ENCODE data around the gene UBE3D. TPM values are rescaled to one million over a fixed set of nuclear protein-coding genes. Genes with fewer than 3 reads are reported as not detected.

Gene UBE3D
- total RNA-seq, 1 donor from 2014 or later: 12.1 TPM

DNA sequence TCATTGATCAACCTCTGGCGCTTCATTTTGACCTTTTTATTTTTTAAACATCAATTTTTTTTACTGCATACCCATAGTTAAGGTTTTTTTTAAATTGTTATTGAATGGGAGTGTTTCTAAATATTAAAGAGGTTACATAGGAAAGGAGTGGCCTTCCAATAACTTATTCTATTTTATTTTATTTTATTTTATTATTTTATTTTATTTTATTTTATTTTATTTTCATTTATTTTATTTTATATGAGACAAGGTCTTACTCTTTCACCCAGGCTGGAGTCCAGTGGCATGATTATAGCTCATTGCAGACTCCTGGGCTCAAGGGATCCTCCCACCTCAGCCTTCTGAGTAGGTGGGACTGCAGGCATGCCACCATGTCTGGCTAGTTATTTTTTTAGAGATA is 32.0 kb upstream of the UBE3D start:
- TF ChIP-seq CTCF (IDR thresholded peaks at IDR 0.05; ENCODE audit: unreplicated experiment): no peak
- no peak overlapping the region for H3K4me3 Mint-ChIP-seq (ENCODE audit: unreplicated experiment)
- DNase-seq (ENCODE audit: low spot score): no peak
- H3K36me3 Mint-ChIP-seq (ENCODE audit: low read depth, unreplicated experiment): peaks cover under 1% of the 10 kb centered on the region
- no peaks in the 10 kb centered on the region for H3K9me3 Mint-ChIP-seq (ENCODE audit: unreplicated experiment)
- H3K27me3 Mint-ChIP-seq (ENCODE audit: unreplicated experiment): peaks cover 1% of the 10 kb centered on the region
- H3K27ac Mint-ChIP-seq (ENCODE audit: unreplicated experiment): no peak overlapping the region
- H3K4me1 Mint-ChIP-seq (ENCODE audit: unreplicated experiment): no peaks in the 10 kb centered on the region

- H3K27ac Mint-ChIP-seq (ENCODE audit: unreplicated experiment): no peak overlapping the region
- no peak for TF ChIP-seq CTCF (IDR thresholded peaks at IDR 0.05; ENCODE audit: unreplicated experiment)
- H3K9me3 Mint-ChIP-seq (ENCODE audit: unreplicated experiment): no peaks in the 10 kb centered on the region
- no peak for DNase-seq (ENCODE audit: low spot score)
- H3K36me3 Mint-ChIP-seq (ENCODE audit: low read depth, unreplicated experiment): no peaks in the 10 kb centered on the region
- H3K4me1 Mint-ChIP-seq (ENCODE audit: unreplicated experiment): no peaks in the 10 kb centered on the region
- H3K4me3 Mint-ChIP-seq (ENCODE audit: unreplicated experiment): no peak overlapping the region
- peaks cover 1% of the 10 kb centered on the region for H3K27me3 Mint-ChIP-seq (ENCODE audit: unreplicated experiment)
Observed at GRCh38 chr6:83097204-83097603, 31.6 kb upstream of the UBE3D start.

DNA sequence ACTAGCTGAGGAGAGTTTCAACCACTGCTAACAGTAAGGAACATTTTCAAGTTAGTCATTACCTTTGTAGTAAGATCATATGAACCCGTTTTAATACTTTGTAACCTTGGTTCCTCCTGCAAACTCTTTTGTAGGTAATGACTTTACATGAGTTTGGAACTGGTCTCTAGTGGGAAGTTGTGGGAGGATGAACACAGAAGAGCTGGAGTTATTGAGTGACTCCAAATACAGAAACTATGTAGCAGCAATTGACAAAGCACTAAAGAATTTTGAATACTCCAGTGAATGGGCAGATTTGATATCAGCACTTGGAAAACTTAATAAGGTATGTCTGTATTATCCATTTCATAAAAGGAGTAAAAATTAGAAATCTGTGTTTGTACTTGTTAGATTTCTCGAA is 31.1 kb upstream of the UBE3D start:
- Mint-ChIP-seq H3K27me3 (ENCODE audit: unreplicated experiment) (peaks cover 1% of the 10 kb centered on the region), H3K4me1 (ENCODE audit: unreplicated experiment) (no peaks in the 10 kb centered on the region), H3K36me3 (ENCODE audit: low read depth, unreplicated experiment) (no peaks in the 10 kb centered on the region), H3K9me3 (ENCODE audit: unreplicated experiment) (no peaks in the 10 kb centered on the region), H3K27ac (ENCODE audit: unreplicated experiment) (no peak overlapping the region), H3K4me3 (ENCODE audit: unreplicated experiment) (no peak overlapping the region)
- TF ChIP-seq CTCF (IDR thresholded peaks at IDR 0.05; ENCODE audit: unreplicated experiment): no peak
- no peak for DNase-seq (ENCODE audit: low spot score)

- Mint-ChIP-seq H3K36me3 (ENCODE audit: low read depth, unreplicated experiment) (no peaks in the 10 kb centered on the region), H3K4me3 (ENCODE audit: unreplicated experiment) (no peak overlapping the region), H3K9me3 (ENCODE audit: unreplicated experiment) (no peaks in the 10 kb centered on the region), H3K27ac (ENCODE audit: unreplicated experiment) (no peak overlapping the region), H3K27me3 (ENCODE audit: unreplicated experiment) (peaks cover 1% of the 10 kb centered on the region), H3K4me1 (ENCODE audit: unreplicated experiment) (no peaks in the 10 kb centered on the region)
- no peak for DNase-seq (ENCODE audit: low spot score)
- TF ChIP-seq CTCF (IDR thresholded peaks at IDR 0.05; ENCODE audit: unreplicated experiment): no peak
Observed at GRCh38 chr6:83092756-83093399, 27.2 kb upstream of the UBE3D start.

GRCh38 chr6:83086751-83087150 is 21.1 kb upstream of the UBE3D start:
- H3K9me3 Mint-ChIP-seq (ENCODE audit: unreplicated experiment): no peaks in the 10 kb centered on the region
- no peak for DNase-seq (ENCODE audit: low spot score)
- H3K4me3 Mint-ChIP-seq (ENCODE audit: unreplicated experiment): no peak overlapping the region
- no peak for TF ChIP-seq CTCF (IDR thresholded peaks at IDR 0.05; ENCODE audit: unreplicated experiment)
- no peaks in the 10 kb centered on the region for H3K4me1 Mint-ChIP-seq (ENCODE audit: unreplicated experiment)
- no peak overlapping the region for H3K27ac Mint-ChIP-seq (ENCODE audit: unreplicated experiment)
- peaks cover 4% of the 10 kb centered on the region for H3K27me3 Mint-ChIP-seq (ENCODE audit: unreplicated experiment)
- no peaks in the 10 kb centered on the region for H3K36me3 Mint-ChIP-seq (ENCODE audit: low read depth, unreplicated experiment)
